GM19463 (cell line): Measurements from ENCODE around the gene CD177.
"Not testable (repeated sequence)": the region's sequence is repeated elsewhere in the genome, so short reads cannot be mapped to it uniquely, and the experiment has no call there.

Experiments
- ATAC-seq: cut with Tn5 transposase; IDR thresholded peaks from one replicate; pipeline ENCODE4 v1.9.1; 2021; ENCODE audit warnings: mild to moderate bottlenecking, moderate library complexity; ENCODE audit not compliant: unreplicated experiment

CD177 gene

DNA sequence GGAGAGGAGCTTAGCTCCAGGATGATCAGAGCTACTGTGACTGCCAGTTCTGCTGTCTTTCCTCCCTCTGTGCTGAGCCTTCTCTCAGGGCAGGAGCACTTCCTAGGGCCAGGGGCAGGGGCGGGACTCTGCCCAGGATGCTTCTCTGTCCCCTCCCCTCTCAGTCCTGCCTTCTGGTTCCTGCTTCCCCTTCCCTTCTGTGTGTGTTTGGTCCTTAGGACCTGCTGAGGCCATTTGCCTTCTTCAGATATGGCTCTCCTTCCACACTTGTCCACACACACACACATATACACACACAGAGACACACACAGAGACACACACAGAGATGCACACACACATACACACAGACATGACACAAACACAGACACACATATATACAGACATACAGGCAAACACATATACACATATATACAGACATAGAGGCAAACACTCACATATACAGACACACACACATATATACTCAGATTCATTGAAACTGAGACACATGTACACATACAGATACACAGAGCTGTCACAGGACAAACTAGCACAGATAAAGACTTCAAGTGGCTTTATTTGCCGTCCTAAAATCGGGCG, 22.0 kb upstream of the CD177 start:
- no peak for ATAC-seq

DNA sequence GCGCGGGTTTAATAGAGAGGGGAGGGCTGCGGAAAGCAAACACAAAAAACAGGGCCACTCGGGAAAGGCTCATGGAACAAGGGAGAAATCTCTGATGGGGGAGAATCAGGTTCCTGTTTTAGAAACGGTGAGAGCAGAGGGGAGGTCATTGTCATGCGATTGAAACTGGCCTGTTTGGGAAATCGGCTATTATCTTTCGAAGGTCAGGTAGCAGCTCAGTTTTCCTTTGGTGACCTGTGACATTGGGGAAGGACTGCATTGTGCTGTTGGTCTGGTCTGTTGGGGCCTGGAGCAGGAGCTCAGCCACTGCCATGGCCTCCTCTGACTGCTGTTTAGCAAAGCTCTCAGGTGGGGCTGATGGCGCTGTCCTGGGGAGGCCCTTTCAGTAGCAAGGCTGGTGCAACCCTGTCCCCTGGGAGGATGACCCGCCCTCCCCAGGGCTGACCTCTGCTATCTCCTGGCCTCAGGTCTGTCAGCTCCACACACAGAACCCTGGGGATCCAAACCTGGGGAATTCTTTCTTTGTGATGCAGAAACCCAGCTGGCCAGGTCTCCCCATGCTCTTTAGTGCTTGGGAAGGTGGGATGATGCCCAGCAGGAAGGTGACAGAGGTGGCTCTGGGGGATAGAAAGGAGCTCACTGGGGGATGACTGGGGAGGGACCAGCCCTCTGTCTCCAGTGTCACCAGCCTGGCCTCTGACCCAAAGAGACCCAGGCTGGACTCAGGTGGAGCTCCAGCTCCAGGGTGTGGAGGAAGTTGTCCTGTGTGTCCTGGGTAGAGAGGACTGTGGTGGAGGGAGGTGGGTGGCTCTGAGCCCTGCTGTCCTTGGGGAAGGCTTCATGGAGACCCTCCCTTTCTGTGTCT, 21.2 kb upstream of the CD177 start:
- ATAC-seq = no peak

DNA sequence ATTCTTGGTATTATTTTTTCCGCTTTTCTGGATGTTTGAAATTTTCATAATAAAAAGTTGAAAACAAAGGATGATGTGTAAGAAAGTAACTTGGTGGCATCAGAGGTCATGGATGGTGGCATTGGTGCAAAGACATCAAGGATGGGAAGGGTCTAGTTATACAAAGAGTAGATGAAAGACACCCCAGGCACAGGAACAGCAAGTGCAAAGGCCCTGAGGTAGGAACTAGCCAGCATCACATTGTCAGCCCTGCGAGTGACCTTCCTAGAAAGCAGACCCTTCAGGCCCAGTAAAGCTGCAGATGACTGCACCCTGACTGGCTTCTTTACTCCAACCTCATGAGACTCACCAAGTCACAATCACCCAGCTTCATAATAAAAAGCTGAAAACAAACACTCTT, 17.0 kb upstream of the CD177 start:
- not testable (repeated sequence) for ATAC-seq

DNA sequence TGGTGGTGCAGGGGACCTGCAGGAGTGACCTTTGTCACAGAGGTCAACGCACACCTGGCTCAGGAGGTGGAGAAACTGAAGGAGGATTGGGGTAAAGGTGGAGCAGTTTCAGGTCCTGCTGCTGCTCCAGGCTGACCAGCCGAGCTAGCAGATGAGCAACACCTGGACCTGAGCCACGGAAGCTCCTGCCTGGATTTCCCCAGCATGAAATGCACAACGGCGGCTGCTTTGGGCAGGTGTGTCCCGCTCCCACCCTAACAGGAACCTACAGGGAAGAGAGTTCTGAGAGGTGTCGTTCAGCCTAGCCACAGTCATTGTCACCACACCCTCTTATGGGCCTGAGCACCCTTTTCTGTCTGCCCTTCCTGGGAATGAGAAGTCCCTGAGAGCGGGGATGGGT, 15.7 kb upstream of the CD177 start:
- ATAC-seq = no peak

DNA sequence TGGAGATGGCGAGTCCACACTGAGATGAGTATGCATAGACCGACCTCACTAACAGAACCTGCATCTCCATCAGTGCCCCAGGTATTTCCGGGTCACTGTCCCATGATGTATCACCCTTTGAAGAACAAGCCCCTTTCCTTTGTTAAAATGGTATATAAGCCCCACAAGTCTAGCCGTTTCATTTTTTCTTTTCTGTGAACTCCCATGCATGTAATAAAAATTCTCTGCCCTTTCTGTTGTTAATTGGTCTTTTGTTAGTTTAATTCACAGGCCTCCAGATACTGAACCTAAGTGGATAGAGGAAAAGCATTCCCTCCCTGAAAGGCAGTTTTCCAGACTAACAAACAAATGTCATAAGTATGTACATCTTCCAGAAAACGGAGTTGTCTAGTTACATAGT, 15.0 kb upstream of the CD177 start:
- no peak for ATAC-seq

DNA sequence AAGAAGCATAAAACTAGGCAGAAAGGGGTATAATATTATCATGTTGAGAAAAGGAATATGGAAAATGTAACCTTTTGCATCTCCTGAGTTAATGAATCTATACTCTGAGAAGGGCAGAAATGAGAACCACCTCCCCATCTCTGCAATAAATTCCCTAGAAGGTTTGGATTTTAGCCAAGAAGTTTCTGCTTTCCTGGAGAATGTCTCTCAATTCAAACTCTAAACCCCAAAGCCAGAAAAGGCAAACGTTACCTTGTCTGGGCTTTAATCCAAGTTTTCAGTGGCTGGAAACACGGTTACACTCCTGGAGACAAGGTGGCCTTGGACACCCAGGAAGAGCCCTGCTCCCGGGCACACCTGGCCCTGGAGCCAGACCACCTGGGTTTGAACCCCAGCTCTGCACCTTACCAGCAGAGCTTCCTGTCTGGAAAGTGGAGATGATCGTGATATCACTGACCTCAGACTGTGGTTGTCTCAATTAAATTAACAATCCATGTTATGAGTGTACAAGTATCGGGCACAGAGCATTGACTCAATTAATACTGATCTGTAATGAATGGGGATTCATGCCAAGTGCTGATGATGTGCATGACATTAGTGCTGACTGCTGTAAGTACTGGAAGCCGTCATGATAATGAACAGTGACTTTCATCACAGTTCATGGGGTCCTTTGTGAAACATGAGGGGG, 14.1 kb upstream of the CD177 start:
- not testable (repeated sequence) for ATAC-seq

DNA sequence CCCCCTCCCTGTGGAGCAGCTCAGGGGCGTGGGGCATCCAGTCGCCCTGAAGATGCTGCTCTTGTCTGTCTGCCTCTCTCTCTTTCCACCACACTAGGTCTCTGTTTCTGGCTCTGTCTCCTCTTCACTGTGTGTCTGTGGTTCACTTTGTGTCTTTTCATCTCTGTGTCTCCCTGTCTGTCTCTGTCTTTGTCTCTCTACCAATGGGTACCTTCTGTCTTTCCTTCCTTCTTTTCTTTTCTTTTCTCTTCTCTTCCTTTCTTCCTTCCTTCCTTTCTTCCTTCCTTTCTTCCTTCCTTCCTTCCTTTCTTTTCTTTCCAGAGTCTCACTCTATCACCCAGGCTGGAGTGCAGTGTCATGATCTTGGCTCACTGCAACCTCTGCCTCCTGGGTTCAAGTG, 13.4 kb upstream of the CD177 start:
- not testable (repeated sequence) for ATAC-seq

DNA sequence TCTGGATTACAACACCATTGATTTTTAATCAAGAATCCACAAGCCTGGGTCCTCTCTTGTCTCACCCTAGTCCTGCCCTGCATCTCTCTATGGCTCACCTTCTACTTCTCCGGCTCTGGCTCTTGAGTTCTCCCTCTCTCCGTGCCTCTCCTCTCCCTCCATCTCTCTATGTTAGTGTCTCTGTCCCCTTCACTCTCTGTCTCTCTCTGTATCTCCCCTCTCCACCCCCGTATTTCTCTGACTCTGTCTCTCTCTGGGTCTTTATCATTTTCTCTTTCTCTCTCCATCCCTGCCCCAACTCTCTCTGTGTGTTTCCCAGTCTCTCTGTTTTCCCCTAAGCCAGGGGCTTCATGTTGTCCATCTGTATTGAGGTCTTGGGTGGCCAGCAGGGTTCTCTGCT, 12.4 kb upstream of the CD177 start:
- not testable (repeated sequence) for ATAC-seq

DNA sequence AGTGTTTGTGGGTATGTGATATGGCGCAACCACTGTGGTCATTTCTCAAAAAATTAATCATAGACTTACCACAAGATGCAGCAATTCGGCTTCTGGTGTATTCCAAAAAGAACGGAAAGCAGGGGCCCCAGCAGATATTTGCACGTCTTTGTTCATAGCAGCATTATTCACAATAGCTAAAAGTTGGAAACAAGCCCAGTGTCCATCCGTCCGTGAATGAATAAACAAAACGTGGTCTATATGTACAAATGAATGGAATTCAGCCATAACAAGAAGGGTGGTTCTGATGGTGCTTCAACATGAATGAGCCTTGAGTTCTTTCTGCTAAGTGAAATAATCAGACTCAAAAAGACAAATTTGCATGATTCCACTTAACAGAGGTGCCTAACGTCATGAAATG, 11.4 kb upstream of the CD177 start:
- ATAC-seq = not testable (repeated sequence)

DNA sequence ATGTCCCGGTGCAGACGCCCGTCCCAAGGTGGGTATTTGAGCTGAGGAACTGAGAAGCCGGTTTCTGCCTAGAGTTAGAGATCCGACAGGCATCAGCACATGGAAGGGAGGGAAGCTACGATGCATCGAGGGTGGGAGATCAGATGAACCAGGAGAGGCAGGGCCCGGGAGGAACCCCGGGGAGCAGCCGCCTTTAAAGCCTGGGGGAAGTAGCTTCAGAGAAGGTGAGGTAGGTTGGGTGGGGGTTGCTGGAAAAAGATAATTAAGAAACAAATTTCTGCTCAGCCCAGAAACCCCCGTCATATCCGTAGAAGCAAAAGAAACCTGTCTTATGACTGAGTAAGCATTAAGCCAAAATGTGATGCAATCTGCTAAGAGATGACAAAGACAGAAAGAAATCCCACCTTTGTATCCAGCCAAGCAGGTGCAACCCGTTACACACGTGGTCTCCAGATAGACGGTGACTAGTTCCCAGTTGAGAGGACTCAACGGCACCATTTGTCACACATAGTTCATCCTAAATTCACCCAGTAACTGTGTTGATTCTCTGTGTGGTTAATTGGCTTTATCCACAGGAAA, 9.1 kb upstream of the CD177 start:
- not testable (repeated sequence) for ATAC-seq

DNA sequence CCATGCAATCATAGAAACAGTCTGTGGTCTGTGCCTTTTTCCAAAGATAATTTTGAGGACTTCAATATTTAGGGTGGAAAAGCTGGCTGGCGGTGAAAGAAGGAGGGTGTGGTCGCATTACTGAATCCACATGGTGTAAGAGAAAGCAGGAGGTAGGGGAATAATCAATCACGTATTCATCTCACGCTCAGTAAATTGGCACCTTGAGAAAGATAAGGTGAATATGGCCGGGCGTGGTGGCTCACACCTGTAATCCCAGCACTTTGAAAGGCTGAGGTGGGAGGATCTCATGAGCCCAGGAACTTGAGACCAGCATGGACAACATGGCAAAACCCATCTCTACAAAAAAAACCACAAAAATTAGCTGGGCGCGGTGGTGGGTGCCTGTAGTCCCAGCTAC, 3.7 kb upstream of the CD177 start:
- not testable (repeated sequence) for ATAC-seq

DNA sequence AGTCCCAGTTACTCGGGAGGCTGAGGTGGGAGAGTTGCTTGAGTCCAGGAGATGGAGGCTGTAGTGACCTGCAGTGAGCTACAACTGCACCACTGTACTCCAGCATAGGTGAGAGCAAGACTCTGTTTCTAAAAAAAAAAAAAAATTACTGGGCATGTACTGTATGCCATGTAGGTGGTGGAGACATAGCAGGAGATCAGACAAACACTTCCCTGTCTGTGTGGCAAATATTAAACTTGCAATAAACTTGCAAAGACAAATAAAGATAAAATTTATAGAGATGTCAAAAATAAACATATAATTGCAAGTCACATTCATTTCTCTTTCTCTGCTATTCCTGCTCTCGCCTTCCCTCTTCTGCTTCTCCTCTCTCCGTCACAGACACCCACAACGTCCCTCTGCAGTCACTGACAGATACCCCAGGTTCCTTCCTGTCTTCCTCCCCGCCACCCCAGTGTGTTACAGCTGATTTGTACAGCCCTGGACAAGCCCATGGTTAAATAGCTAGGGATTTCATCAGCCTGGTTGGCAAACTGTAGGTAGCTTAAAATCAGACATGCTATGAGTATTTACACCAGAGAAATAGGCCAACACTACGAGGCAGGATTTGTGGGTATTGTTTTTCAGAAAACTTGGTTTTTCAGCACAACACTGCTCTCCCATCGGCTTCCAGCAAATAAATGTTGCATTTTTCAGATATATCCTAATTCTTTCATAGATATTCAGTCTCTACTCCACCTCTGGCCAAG, 1.3 kb upstream of the CD177 start:
- ATAC-seq = no peak

DNA sequence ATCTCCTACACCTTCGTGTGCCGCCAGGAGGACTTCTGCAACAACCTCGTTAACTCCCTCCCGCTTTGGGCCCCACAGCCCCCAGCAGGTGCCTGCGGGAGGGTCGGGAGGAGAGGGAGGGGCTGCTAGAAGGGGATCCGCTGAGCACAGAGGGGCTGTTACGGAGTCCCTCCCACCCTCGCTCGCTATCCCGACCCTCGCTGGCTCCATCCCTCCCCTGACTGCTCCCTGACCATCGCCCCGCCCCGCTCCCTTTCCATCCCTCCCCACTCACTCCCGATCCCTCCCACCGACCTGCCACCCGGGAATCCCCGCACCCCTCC, 780 bp downstream of the CD177 start:
- no peak for ATAC-seq

DNA sequence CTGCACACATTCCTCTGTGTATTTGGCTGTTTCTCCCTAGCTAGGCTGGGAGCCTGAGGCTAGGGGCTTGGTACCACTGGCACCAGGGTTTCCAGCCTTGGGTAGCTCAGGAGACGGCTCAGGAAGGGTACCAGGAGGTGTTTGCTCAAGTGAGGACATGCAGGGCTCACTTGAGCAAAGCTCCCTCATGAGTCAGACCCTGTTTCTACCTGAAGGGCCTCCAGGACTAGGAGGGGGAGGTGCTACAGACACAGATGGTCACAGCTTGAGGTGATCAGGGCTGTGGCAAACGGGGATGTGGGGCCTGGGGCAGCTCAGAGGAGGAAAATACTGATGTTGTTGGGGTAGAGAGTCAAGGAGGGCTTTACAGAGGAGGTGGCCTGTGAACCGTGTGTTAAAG, 3.3 kb downstream of the CD177 start:
- not testable (repeated sequence) for ATAC-seq

DNA sequence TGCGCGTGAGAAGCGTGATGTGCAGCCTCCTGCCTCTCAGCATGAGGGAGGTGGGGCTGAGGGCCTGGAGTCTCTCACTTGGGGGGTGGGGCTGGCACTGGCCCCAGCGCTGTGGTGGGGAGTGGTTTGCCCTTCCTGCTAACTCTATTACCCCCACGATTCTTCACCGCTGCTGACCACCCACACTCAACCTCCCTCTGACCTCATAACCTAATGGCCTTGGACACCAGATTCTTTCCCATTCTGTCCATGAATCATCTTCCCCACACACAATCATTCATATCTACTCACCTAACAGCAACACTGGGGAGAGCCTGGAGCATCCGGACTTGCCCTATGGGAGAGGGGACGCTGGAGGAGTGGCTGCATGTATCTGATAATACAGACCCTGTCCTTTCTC, 8.7 kb downstream of the CD177 start:
- no peak for ATAC-seq

DNA sequence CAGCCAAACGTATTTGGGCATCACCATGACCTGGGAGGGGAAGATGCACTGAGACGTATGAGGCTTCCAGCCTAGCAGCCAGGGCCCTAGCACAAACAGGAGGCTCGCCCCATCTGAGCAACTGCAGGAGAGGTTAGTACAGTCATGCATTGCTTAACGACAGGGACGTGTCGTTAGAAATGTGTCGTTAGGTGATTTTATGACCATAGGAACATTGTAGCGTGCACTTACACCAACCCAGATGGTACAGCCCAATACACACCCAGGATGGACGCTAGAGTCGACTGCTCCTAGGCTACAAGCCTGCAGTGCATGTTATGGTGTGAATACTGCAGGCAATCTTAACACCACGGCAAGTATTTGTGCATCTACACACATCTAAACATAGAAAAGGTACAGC, 9.3 kb downstream of the CD177 start:
- ATAC-seq = no peak

DNA sequence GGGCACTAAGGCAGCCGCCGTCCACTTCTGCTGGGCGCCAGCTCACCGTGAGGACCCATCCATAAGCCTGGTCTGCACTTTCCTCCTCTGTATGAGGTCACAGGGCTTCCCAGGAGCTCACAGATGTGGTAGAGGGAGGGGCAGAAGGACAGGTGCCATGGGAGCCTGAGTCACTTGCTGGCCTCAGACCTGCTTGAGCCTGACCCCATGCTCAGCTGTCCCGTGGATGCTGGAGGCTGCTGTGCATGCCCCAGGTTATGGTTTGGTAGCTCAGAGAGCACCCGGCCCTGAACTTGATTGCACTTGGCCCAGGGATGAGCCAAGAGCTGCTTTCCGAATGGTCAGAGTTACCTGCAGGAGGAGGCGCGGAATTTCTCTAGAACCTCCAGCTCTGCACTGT, 12.2 kb downstream of the CD177 start:
- not testable (repeated sequence) for ATAC-seq

DNA sequence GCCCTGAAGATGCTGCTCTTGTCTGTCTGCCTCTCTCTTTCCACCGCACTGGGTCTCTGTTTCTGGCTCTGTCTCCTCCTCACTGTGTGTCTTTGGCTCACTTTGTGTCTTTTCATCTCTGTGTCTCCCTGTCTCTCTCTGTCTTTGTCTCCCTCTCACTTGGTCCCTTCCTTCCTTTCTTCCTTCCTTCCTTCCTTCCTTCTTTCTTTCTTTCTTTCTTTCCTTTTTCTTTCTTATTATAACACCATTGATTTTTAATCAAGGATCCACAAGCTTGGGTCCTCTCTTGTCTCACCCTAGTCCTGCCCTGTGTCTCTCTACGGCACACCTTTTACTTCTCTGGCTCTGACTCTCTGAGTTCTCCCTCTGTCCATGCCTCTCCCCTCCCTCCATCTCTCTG, 14.3 kb downstream of the CD177 start:
- ATAC-seq = no peak

DNA sequence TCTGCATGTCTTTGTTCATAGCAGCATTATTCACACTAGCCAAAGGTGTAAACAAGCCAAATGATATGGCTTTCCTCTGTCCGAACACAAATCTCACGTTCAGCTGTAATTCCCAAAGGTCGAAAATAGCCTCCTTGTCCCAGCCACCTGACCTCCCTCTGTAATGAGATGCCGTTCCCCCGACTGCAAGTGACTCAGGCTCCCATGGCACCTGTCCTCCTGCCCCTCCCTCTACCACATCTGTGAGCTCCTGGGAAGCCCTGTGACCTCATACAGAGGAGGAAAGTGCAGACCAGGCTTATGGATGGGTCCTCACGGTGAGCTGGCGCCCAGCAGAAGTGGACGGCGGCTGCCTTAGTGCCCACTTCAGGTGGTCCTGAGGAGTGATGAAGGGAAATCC, 15.4 kb downstream of the CD177 start:
- ATAC-seq = not testable (repeated sequence)

DNA sequence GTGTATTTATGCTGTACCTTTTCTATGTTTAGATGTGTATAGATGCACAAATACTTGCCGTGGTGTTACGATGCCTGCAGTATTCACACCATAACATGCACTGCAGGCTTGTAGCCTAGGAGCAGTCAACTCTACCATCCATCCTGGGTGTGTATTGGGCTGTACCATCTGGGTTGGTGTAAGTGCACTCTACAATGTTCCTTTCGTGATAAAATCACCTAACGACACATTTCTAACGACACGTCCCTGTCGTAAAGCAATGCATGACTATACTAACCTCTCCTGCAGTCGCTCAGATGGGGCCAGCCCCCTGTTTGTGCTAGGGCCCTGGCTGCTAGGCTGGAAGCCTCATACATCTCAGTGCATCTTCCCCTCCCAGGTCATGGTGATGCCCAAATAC, 18.4 kb downstream of the CD177 start:
- no peak for ATAC-seq

DNA sequence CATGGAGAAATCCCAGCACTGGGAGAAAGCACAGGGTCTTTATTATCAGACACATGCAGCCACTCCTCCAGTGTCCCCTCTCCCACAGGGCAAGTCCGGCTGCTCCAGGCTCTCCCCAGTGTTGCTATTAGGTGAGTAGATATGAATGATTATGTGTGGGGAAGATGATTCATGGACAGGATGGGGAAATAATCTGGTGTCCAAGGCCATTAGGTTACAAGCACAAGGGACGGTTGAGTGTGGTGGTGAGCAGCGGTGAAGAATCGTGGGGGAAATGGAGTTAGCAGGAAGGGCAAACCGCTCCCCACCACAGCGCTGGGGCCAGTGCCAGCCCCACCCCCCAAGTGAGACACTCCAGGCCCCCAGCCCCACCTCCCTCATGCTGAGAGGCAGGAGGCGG, 19.0 kb downstream of the CD177 start:
- no peak for ATAC-seq
